HG03045 (cell line): ENCODE data around the gene BCL7B.
"Not testable (repeated sequence)": the region's sequence is repeated elsewhere in the genome, so short reads cannot be mapped to it uniquely, and the experiment has no call there.

ENCODE experiments used
- ATAC-seq: cut with Tn5 transposase; IDR thresholded peaks from one replicate; pipeline ENCODE4 v1.9.1; 2021; ENCODE audit warnings: mild to moderate bottlenecking, moderate library complexity; ENCODE audit not compliant: unreplicated experiment

Gene BCL7B

GRCh38 chr7:73557397-73558257 is at the start of gene BCL7B:
Gene BCL7B (minus strand): TSS chr7:73557690. CDS start chr7:73557578, 112 bp downstream.
- peak; percentile 59 for ATAC-seq

- ATAC-seq, result no peak
These were observed 48.2 kb upstream of the BCL7B start for GRCh38 chr7:73605601-73606220.

GRCh38 chr7:73602721-73603651 is 45.5 kb upstream of the BCL7B start:
- ATAC-seq, result no peak

- ATAC-seq, result no peak
These were observed 42.4 kb upstream of the BCL7B start for GRCh38 chr7:73599916-73600315.

- ATAC-seq, result no peak
These were observed 41.8 kb upstream of the BCL7B start for GRCh38 chr7:73599151-73599882.

- no peak for ATAC-seq
These were observed 40.7 kb upstream of the BCL7B start for GRCh38 chr7:73597978-73598782.

- ATAC-seq, result no peak
These were observed 38.9 kb upstream of the BCL7B start for GRCh38 chr7:73596191-73597065.

GRCh38 chr7:73595358-73595757 is 37.9 kb upstream of the BCL7B start:
- no peak for ATAC-seq

GRCh38 chr7:73593207-73594045 is 35.9 kb upstream of the BCL7B start:
- no peak for ATAC-seq

- ATAC-seq, result no peak
These were observed 29.4 kb upstream of the BCL7B start for GRCh38 chr7:73586911-73587310.

- ATAC-seq, result no peak
These were observed 27.7 kb upstream of the BCL7B start for GRCh38 chr7:73585196-73585595.

- no peak for ATAC-seq
These were observed 25.2 kb upstream of the BCL7B start for GRCh38 chr7:73582664-73583202.

- ATAC-seq, result not testable (repeated sequence)
These were observed 23.5 kb upstream of the BCL7B start for GRCh38 chr7:73581006-73581405.

GRCh38 chr7:73578342-73579128 is 21.0 kb upstream of the BCL7B start, which contains the start of gene TBL2:
Gene TBL2 (minus strand): TSS chr7:73578579. CDS start chr7:73578549, 30 bp downstream.
- peak; percentile 80 for ATAC-seq

GRCh38 chr7:73577627-73578341 is 20.3 kb upstream of the BCL7B start:
- peak; percentile 25 for ATAC-seq

- ATAC-seq, result no peak
These were observed 16.3 kb upstream of the BCL7B start for GRCh38 chr7:73573791-73574190.
